ENCODE measurements around the gene TMEM184B.

Gene TMEM184B

GRCh38 chr22:38308791-38309498, 36.1 kb upstream of the TMEM184B start:
- no peak for ATAC-seq

- peak; percentile 78 to 84 for ATAC-seq
Observed at GRCh38 chr22:38305471-38306448, 33.0 kb upstream of the TMEM184B start.

DNA sequence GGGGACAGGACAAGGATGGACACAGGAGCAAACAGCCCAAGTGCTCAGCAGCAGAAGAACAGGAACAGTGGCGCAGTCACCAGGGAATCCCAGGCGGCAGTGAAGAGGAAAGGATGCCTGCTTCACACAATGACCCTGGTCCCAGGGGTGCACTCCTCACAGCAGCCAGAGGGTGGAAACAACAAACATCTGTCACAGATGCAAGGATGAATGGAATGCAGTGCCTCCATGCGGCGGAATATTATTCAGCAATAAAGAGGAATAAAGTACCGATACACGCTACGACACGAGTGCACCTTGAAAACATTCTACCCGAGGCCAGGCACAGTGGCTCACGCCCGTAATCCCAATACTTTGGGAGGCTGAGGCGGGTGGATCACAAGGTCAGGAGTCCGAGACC, 31.7 kb upstream of the TMEM184B start:
- ATAC-seq: no peak

DNA sequence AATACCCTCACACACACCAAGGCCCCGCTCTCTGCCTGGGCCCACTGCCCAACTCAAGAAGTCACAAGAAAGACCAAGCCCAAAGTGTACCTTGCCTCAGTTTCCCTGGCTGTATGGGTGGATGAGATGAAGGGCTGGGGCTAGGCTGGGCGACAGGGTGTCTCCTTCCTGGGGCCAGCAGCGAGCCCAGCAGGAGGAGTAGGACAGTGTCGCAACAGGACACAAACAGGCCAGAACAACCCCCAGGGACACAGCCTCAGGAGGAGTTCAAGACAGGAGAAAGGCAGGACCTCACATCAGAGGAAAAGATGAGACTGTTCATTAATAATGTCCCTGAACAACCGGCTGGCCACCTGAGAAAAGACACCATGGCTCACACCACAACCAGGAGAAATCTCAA, 31.2 kb upstream of the TMEM184B start:
- ATAC-seq: no peak

- ATAC-seq: no peak
Observed at GRCh38 chr22:38302906-38303305, 30.1 kb upstream of the TMEM184B start.

DNA sequence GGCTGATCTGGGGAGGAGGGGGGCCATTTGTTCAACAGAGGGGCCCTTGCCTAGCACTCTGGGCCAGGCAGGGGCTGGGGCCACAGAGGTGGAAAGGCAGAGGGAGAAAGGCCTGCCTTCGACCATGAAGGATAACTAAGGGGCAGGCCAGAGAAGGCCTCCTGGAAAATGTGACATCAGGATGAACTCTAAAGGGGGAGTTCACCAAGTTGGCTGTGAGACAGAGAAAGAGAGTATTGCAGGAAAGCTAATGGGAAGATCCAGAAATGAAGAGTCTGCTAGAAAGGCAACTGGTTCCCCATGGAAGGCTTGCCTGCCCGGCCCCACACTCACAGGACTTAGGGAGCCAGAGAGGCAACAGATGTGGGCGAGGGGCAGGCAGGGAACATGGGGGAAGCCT, 28.1 kb upstream of the TMEM184B start:
- ATAC-seq: no peak

DNA sequence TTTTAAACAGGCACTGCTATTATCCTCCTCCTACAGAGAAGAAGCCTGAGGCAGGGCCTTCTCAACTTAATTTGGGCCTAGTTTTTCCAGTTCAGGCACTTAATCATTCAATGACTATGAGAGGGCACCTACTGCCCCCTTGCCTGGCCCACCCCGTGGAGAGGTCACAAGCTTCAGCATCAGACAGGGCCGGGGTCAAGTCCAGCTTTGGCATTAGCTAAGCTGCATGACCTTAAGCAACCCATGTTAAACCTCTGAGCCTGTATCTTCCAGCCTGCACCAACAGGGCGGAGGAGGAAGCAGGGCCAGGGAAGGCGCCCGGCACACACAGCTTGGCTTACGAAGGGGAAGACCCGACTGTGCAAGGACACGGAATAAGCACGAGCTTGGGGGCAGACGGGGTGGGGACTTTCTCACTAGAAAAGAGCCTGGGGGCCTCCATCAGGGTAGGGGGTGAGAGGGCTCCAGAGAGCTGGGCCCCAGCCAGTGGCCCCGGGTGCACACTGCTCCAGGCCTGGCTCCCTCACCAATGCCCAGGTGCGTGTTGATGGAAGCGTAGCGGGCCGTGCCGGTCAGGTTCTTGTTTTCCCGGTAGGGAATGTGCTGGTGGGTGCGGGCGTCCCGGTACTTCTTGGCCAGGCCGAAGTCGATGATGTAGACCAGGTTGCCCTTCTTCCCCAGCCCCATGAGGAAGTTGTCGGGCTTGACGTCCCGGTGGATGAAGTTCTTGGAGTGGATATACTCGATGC, 27.6 kb upstream of the TMEM184B start:
- ATAC-seq: no peak

GRCh38 chr22:38299770-38300102, 26.9 kb upstream of the TMEM184B start:
- ATAC-seq: no peak

GRCh38 chr22:38298312-38299005, 25.6 kb upstream of the TMEM184B start:
- ATAC-seq: peak in 1 of 2 donors; percentile 59

DNA sequence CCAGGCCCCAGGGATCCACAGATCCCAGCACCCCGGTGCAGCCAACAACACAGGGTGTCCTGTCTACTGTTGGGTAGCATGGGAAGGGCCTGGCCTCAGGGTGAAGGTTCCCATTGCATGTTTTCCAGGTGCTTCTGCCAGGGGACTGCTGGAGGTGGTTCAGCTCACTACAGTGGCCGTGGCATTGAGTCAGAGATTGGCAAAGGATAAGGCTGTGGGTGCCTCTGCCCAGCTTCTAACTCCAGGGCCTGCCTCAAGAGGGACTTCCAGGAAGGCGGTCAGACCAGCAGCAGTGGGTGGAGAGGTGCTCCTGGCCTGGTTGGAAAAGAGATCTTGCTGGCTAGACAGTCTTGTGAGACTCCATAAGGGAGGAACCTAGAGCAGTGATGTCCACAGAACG, 23.6 kb upstream of the TMEM184B start:
- no peak for ATAC-seq

DNA sequence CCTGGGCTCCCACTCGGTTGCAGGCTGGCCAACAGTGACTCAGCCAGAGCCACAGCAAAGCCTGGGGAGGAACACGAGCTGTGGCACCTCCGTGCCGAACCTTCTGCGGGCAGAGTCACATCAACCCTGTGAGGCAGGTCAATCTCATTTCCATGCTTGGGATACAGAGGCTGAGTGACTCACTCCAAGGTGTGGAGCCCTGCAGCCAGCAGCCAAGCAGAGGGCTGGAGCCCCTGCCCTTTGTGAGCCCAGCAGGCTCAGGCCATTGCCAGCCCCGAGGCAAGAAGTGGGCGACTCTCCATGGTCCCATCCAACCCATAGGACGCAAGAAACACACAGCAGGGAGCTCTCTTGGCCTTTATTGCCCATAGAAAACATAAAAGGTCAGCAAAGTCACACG, 23.1 kb upstream of the TMEM184B start:
- ATAC-seq: no peak

DNA sequence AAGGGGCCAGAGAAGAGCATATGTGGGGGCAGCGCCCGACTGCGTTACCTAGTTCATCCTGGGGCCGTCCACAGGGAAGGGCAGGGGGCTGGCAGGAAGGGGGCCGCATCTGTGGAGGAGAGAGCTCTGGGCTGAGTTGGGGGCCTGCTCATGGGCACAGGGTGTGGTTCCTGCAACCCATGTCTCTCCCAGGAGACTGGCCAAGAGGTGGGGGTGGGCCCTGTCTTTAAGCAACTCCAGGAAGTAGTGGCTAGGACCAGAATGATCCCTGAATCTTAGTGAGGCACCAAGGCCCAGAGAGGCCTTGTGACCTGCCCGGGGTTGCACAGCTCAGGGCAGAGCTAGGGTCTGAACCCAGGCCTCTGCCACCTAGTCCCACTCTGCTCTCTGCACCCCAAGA, 22.5 kb upstream of the TMEM184B start:
- ATAC-seq: no peak

- ATAC-seq: no peak
Observed at GRCh38 chr22:38294193-38294592, 21.4 kb upstream of the TMEM184B start.

GRCh38 chr22:38292694-38293093, 19.9 kb upstream of the TMEM184B start:
- ATAC-seq: no peak

DNA sequence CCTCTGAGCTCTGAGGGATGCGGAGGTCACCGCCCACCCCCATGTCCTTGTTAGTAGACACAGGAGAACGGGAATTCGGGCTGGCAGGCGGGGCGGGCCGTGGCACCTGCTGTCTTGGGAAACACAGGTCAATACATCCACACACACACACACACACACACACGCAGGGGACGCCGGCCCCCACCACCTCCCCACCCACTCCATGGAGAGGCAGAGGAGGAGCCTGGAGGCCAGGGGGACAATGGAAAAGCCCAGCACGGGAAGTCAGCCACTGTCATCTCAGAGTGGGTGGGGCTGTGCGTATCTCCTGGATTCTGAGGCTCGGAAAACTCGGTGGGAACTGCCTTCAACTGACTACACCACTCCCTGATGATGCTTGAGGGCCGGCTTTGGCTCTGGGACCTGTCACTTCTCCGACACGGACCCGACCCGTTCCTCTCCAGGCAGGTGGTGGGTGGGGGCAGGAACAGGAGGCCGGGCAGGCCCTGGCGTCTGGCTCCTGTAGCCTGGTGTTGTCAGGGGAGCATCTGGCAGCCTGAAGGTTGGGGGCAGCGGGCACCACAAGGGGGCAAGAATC, 18.5 kb upstream of the TMEM184B start:
- no peak for ATAC-seq

GRCh38 chr22:38290347-38290746, 17.5 kb upstream of the TMEM184B start:
- ATAC-seq: no peak

- no peak for ATAC-seq
Observed at GRCh38 chr22:38289583-38290082, 16.8 kb upstream of the TMEM184B start.

- ATAC-seq: no peak
Observed at GRCh38 chr22:38286915-38287669, 14.3 kb upstream of the TMEM184B start.

DNA sequence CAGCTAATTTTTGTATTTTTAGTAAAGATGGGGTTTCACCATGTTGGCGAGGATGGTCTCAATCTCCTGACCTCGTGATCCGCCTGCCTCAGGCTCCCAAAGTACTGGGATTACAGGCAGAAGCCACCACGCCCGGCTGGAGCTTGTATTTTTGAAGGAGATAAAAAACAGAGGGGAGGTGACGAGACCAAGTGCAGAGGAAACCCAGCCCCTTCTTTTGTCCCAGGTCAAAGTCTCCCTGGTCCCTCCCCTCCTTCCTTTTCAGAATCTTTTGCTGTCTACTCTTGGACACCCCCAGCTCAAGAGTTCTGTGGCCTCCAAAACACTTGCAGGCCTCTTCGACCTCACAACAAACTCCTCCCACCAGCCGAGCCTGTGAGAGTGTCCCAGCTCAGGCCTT, 12.2 kb upstream of the TMEM184B start:
- ATAC-seq: no peak

- ATAC-seq: no peak
Observed at GRCh38 chr22:38284042-38284402, 11.2 kb upstream of the TMEM184B start.

- ATAC-seq: no peak
Observed at GRCh38 chr22:38282397-38282796, 9.6 kb upstream of the TMEM184B start.
